Measurements from ENCODE around the gene GXYLT1.
"Not testable (repeated sequence)": the region's sequence is repeated elsewhere in the genome, so short reads cannot be mapped to it uniquely, and the experiment has no call there.

Gene GXYLT1, protein sequence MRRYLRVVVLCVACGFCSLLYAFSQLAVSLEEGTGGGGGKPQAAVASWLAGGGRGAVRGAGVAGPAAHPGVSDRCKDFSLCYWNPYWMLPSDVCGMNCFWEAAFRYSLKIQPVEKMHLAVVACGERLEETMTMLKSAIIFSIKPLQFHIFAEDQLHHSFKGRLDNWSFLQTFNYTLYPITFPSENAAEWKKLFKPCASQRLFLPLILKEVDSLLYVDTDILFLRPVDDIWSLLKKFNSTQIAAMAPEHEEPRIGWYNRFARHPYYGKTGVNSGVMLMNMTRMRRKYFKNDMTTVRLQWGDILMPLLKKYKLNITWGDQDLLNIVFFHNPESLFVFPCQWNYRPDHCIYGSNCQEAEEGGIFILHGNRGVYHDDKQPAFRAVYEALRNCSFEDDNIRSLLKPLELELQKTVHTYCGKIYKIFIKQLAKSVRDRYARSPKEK

DNA sequence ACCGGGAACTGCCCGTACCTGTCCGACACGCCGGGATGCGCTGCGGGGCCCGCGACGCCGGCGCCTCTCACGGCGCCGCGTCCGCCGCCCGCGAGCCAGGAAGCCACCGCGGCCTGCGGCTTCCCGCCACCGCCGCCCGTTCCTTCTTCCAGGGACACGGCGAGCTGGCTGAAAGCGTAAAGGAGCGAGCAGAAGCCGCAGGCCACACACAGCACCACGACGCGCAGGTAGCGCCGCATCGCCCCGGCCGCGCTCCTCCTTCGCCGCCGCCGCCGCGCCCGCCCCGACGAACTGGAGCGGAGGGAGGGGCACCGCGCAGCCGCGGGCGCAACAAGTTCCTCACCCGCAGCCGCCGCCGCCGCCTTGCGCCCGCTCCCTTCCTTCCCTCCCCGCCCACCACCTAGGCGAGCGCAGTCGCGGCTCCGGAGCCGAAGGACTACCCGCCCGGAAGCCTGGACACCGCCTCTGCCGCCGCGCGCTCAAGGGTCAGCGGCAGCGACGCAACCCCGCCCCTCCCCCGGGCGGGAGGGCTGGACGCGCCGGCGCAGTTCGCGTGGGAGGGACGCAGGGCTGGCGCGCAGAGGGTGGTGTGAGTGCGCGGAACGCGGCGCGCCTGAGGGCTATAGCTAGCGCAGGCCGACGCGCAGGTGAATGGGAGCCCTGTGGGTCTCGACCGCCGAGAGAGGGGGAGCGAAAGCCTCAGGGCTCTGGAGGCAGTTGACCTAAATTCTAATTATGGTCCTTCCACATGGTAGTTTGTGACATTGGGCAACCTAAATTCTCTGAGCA, at the start of gene GXYLT1:
Gene GXYLT1 (minus strand): TSS at position 467 of the 789 bp plus-strand sequence. CDS start 228 bp downstream, at position 239.
- in situ Hi-C loops (cut with MboI; ENCODE audit: low sequenced_read_pairs), result no loop called here

- in situ Hi-C loops (cut with MboI; ENCODE audit: low sequenced_read_pairs), result no loop called here
These were observed 48.0 kb upstream of the GXYLT1 start for GRCh38 chr12:42192686-42193085.

GRCh38 chr12:42192258-42192657, 47.6 kb upstream of the GXYLT1 start:
- in situ Hi-C loops (cut with MboI; ENCODE audit: low sequenced_read_pairs), result no loop called here

DNA sequence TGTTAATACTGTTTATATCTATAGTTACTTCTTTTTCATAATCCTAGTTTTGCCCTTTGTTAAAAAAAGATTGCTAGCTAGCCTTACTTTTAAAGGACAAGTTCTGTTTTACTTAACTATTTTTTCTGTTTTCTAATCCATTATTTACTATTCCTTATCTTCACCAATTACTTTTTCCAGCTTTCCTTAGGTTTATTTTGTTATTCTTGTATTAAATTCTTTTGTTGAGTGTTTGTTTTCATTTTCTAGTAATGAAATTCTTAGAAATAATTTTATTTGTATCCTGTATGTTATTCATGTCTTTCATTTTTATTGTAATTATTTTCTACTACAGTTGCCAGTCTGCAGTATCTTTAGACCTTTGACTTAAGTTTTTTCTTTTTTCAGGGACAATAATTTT, 45.7 kb upstream of the GXYLT1 start:
- in situ Hi-C loops (cut with MboI; ENCODE audit: low sequenced_read_pairs), result no loop called here

- in situ Hi-C loops (cut with MboI; ENCODE audit: low sequenced_read_pairs), result not testable (repeated sequence)
These were observed 43.6 kb upstream of the GXYLT1 start for GRCh38 chr12:42188275-42188674.

GRCh38 chr12:42187799-42188198, 43.1 kb upstream of the GXYLT1 start:
- in situ Hi-C loops (cut with MboI; ENCODE audit: low sequenced_read_pairs), result no loop called here

- in situ Hi-C loops (cut with MboI; ENCODE audit: low sequenced_read_pairs), result no loop called here
These were observed 42.1 kb upstream of the GXYLT1 start for GRCh38 chr12:42186793-42187192.

DNA sequence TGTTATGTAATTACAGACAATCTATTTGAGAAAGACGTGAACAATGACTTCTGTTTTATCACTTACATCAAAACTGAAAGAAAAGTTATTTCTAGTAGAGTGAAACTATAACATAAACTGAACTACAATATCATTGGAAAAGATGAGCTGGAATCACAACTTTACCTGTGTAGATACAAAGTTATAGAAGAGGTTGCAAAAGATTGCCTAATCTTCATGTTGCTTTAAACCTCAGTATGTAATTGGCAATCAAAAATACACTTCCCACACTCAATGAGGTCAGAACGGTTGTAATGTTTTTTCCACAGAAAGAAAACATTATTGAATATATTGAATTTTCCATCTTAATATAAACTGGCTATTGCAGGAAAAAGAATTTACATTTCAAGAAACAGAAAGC, 37.7 kb upstream of the GXYLT1 start:
- in situ Hi-C loops (cut with MboI; ENCODE audit: low sequenced_read_pairs), result no loop called here

GRCh38 chr12:42180990-42181596, 36.4 kb upstream of the GXYLT1 start:
- in situ Hi-C loops (cut with MboI; ENCODE audit: low sequenced_read_pairs), result no loop called here

- in situ Hi-C loops (cut with MboI; ENCODE audit: low sequenced_read_pairs), result no loop called here
These were observed 33.4 kb upstream of the GXYLT1 start for GRCh38 chr12:42178101-42178500.

GRCh38 chr12:42174978-42175377, 30.3 kb upstream of the GXYLT1 start:
- in situ Hi-C loops (cut with MboI; ENCODE audit: low sequenced_read_pairs), result no loop called here

GRCh38 chr12:42173961-42174521, 29.4 kb upstream of the GXYLT1 start:
- in situ Hi-C loops (cut with MboI; ENCODE audit: low sequenced_read_pairs), result no loop called here

GRCh38 chr12:42172441-42173210, 28.0 kb upstream of the GXYLT1 start:
- in situ Hi-C loops (cut with MboI; ENCODE audit: low sequenced_read_pairs), result no loop called here

GRCh38 chr12:42167711-42168110, 23.0 kb upstream of the GXYLT1 start:
- in situ Hi-C loops (cut with MboI; ENCODE audit: low sequenced_read_pairs), result no loop called here

DNA sequence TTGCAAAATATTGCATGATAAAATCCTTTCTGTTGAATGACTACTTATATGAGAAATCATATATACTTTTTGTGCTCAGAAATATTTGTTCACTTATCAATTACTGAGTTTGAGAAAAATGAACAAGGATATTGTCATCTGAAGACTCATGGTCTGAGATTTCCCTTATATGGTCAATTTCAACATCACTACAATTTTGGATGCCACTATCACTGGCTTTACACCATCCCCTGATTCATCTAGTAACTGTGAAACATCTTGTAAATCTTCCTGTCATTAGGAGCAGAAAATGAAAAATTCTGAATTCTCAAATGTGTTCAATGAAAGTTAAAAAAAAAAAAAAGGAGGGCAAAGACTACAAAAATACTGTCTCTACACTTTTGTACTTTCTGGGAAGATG, 21.8 kb upstream of the GXYLT1 start:
- in situ Hi-C loops (cut with MboI; ENCODE audit: low sequenced_read_pairs), result no loop called here

DNA sequence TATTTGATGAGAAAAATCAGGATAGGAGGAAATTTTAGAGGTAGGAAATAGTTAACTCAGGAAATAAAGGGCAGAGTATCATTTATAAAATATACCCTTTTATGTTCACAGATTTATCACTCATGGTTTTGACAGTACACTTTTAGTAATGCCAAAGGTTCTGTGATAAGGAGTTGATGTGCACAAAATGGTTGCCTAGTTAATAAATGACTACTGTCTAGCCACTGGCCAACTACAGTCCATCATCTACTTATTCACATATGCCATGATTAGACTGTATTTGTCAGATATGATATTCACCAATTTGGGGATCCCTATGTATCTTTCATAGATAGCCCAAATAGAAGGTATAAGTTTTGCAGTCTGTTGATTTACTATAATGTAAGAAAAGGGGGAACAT, 19.2 kb upstream of the GXYLT1 start:
- in situ Hi-C loops (cut with MboI; ENCODE audit: low sequenced_read_pairs), result no loop called here

GRCh38 chr12:42162965-42163364, 18.3 kb upstream of the GXYLT1 start:
- in situ Hi-C loops (cut with MboI; ENCODE audit: low sequenced_read_pairs), result no loop called here

DNA sequence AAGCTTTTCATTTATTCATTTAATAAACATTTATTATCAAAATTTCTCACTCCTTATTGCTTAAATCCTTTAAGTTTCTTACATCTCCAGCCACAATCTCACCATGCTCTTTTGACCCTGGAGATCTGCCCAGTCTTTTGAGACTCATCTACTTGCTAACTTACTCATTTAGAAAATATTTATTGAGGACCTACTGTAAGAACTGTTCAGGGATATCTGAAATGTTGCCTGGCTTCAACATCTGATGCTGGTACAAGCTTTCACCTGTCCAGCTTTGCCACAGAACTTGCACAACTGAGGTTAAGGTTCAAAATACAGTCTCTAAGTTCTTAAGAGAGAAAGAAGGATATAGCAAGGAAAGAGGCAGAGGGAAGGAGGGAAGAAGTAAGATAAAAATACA, 17.5 kb upstream of the GXYLT1 start:
- in situ Hi-C loops (cut with MboI; ENCODE audit: low sequenced_read_pairs), result no loop called here

GRCh38 chr12:42161529-42161928, 16.9 kb upstream of the GXYLT1 start:
- in situ Hi-C loops (cut with MboI; ENCODE audit: low sequenced_read_pairs), result no loop called here

DNA sequence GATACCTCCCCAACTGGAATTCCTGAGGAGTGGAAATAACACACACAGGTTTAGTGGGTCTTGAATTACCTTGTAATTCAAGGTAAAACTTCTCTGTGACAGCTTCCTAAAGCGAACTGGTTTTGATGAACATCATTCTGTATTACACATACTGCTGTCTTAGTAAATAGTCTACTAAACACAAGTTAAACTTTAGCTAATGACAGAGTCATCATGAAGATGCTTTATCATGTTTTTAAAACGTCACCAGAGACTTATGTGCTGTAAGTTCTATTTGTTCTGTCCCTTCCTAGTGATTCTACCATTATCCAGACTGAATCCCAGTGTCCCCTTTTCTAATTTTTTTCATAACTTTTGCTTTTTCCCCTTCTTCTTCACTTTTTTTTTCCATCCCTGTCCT, 11.6 kb upstream of the GXYLT1 start:
- in situ Hi-C loops (cut with MboI; ENCODE audit: low sequenced_read_pairs), result no loop called here

Data from hTERT RPE-1 (cell line).